ENCODE measurements around the gene OSCP1.

Gene OSCP1

DNA sequence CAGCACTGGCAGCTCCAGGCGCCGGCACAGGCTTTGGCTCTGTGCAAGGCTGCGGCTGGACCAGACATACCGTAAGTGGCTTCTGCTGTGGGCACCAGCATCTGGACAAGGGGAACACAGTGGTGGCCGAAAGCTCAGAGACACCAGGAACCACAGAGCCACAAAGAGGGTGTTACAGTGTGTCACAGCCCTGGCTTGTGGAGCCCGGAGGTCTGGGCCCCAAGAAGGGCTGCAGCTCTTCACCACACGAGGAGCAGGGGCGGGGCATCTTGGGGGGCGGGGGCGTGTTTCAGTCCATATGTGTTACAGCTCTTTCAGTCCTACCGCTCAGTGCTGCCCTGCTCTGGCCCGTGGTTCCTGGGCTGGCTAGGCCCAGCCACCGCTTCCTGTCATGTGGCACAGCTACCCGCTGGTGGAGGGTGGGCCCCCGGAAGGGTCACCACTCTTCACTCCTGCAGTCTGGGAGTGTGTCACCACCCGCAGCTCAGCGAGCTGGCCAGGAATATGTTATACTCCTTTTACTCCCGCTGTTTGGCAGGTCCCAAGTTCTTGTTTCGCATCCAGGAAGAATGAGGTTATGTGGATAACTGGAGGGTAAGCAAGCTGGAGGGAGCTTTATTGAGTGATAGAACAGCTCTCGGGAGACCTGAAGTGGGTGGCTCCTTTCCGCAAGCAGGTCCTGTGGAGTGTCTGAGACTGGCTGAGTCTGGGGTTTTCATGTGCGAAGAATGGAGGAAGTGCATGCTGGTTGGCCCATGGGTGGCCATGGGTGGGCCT, 49.2 kb downstream of the OSCP1 start:
- peak; percentile 40 for DNase-seq

DNA sequence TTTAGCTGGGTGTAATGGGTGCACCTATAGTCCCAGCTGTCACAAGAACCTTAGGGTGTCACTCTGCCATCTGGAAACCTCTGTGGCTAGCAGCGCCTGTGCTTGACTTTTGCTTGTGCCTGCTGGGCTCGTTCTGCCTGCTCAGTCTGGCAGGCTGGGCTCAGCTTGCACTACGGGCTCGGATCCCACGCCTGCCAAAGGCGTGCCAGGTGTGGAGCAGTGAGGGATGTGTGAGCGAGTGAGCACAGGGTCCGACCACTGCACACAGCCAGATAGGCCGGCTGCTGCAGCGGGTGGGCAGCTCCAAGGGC, 49.8 kb downstream of the OSCP1 start:
- DNase-seq = no peak

- no peak for DNase-seq
These were observed 51.8 kb downstream of the OSCP1 start for GRCh38 chr1:36398370-36398977.

DNA sequence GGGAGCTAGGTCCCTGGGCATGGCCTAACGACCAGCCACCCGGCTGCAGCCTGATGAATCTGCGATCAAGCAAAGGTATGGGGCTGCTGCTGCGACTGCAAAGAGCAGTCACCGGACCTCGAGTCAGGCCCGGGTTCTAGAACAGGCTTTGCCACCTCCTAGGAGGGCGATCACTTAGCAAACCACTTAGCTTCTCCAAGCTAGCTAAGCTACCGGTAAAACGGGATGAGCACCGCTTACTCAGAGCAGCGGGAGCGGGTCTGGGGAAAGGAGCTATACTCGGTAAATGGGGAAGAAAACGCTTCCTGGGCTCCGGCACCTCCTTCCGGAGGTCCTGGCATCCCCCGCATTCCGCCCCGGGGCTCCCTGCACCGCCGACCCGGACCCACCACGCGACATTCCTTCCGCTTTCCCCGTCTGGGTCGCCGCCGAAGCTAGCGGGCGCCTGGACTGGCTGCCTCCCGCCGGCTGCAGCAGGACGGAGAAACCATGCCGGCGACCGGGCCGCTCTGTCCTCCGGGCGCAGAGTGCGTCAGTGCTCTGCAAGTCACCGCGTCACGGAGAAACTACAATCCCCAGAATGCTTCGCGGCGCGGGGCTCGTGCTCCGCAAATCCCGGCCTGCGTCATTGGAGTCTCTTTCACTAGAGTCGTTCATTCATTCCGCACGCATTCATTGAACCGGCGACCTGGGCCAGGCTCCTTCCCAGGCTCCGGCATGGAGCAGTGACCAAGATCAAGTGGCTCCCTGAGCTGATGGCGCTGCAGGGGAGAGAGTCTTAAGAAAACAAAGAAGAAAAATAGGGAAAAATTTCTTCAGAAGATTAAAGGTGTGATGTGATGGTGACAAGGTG, 52.6 kb downstream of the OSCP1 start, which contains the start of gene LSM10:
LSM10 (minus strand) TSS at position 531 of the 853 bp plus-strand sequence. CDS start 3,779 bp downstream, outside the sequence.
- peak; percentile 92 for DNase-seq

DNA sequence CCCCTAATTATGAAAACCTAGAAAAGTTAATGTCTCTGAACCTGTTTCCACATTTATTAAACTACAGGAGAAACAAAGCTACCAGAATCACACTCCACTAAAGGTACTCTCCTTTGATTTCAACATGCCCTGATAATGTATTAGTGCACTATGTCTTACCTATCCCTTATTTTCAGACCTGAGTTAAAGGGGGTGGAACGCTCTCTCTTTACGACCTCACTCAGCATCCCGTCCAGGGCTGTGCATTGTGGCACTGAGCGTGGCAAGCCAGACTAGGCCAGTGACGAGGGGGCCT, 53.2 kb downstream of the OSCP1 start:
- DNase-seq = no peak

DNA sequence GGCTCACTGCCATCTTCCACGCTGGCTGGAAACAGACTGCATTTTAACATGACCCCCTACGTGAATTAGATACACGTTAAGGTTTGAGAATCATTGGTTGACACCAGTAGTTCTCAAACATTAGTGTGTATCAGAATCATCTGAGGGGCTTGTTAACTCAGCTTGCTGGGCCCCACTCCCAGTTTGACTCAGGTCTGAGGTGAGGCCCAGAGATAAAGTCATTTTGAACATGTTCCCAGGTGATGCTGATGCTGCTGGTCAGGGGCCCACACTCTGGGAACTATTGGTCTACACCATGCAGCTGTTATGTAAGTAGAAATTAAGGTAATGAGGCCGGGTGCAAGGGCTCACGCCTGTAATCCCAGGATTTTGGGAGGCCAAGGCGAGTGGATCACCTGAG, 53.9 kb downstream of the OSCP1 start:
- DNase-seq = no peak

- DNase-seq = no peak
These were observed 56.6 kb downstream of the OSCP1 start for GRCh38 chr1:36393686-36394085.

DNA sequence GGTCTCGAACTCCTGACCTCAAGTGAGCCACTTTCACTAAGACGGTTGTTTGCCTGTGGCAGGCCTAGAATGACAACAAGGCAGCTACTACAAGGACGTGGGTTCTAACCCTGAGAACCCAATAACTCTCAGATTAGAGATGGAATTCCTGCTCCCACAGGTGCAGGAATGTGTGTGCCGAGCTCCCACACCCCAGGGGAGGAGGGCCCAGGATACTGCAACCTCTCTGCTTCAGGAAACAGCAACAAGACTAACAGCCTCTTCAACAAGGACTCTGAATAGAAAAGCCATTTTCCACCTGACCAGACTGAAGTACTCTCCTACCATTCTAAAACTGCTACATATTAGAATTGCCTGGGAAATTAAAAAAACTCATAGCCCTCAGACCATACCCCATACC, 57.4 kb downstream of the OSCP1 start:
- DNase-seq = no peak

DNA sequence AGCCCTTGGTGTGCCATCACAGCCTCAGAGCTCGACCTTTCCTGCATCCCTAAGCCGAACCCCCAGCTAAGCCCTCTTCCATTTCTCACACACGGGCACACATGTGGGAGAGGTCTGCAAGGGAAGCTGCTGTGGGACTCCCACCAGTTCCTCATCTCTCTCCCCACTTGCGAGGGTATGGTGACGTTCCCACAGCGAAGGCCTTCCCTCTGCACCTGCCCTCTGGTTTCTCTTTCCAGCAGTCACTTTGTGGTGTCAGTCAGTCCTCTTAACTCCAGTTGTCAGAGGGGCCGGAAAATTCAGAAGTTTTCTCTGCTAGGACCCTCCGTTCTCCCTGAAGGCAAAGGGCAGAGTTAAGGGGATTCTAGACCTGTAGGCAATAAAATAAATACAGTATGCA, 59.0 kb downstream of the OSCP1 start:
- DNase-seq = no peak

- no peak for DNase-seq
These were observed 59.8 kb downstream of the OSCP1 start for GRCh38 chr1:36390411-36390810.

DNA sequence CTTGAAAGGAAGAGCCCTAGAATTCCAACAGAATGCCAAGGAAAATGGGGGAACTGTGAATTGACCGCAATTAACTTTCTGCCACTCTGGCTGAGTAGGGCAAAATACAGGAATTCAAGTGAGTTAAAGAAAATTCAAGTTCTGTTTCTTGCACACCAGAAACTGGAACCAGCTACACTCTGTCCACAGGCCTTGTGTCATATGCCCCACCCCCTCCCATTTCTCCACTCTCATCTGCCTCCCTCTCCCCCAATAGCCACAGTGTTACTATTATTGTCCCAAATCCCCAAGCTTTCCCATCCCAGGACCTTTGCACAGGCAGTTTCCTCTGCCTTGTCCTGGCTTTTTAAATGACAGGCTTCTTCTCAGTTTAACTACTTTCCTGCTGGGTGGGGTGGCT, 60.3 kb downstream of the OSCP1 start:
- no peak for DNase-seq

DNA sequence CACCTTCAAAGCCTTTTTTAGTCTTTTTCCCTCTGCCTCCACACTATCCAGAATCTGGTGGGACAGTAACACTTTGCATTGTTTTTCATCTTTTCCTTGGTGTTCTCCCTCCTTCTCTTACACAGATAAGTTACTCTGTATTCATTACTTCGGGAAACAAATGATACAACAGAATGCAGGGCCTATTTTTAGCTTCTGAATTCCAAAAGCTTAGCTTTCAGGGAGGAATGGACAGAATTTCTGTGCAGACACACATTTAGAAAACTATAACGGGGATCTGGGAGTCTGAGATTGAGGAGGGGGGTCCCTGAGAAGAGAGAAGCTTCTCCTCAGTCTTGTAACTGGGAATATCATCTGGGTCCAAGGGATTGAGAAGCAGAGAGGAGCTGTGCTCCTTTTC, 61.0 kb downstream of the OSCP1 start:
- DNase-seq = no peak

DNA sequence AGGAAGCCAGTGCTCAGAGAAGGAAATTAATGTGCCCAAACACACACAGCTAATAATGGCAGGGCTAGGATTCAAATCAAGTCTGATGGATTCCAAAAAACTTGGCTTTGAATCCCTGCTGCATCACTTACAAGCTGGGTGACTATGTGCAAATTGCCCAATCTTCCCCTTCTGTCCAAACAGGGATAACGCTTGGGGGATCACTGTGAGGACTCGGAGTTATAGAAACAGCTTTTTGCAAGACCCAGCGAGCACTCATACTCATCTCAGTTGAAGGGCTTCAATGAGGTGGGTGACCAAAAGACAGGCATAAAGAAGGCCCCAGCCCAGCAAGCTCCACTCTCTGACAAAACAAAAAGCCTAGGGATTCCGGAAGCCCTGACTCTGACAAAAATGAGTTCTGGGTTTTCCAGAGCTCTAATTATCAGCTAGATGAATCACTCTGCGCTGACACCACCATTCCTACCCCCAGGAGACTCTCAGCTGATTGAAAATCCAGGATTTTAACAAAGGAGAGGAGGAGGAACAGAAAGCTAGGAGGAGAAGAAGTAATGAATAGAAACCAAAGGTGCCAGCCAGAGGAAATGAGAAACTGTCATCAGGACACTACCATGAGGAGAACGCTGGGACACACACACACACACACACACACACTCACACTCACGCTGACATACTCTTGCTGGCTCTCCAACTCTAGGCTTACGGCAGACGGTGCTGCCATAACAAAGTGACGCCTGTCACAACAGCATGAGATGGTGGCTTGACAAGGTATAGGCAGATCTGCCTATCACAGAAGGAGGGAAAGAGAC, 62.9 kb downstream of the OSCP1 start:
- DNase-seq = no peak

- peak; percentile 96 for DNase-seq
These were observed 63.7 kb downstream of the OSCP1 start for GRCh38 chr1:36386265-36387140.

DNA sequence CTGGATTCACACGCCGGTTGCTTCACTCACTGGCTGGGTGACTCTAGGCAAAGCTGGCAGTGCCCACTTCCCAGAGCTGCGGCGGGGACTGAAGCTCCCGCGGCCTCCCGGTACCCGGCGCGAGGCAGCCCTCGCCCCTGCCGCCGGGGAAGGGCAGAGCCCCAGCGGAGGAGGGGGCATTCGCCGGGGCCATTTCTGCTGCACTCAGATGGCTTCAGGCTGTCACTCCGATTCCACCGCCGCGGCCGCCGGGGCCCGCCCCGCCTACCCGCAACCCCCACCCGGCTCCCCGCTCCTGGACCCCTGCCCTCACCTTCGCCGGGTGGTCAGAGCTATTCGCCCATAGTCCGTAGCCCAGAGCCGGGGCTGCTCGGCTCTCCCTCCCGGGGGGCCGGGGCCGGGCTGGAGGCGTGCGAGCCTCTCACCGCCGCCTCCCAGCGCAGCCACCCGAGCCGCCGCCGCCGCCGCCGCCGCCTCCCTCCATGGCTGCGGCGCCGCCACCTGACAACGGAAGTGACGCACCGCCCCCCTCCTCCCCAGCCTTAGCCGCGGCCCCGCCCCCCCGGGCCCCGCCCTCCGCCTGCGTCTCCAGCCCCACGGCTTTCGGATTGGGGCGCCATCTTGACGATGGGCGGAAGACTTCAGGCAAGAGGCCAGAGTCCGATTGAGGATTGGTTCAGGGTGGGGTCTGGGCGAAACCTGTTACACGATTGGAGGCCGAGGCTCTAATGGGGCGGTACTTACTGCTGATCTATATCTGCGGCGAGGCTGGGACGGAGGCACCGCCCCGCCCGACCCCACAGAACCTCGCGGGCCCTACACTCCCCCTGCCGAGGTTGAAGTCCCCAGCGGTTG, 64.6 kb downstream of the OSCP1 start, which contains the start of gene STK40:
STK40 (minus strand) TSS at position 515 of the 855 bp plus-strand sequence. CDS start 24,592 bp downstream, outside the sequence.
- peak; percentile 92 for DNase-seq

GRCh38 chr1:36384542-36385409, 65.5 kb downstream of the OSCP1 start:
- peak; percentile 40 for DNase-seq

DNA sequence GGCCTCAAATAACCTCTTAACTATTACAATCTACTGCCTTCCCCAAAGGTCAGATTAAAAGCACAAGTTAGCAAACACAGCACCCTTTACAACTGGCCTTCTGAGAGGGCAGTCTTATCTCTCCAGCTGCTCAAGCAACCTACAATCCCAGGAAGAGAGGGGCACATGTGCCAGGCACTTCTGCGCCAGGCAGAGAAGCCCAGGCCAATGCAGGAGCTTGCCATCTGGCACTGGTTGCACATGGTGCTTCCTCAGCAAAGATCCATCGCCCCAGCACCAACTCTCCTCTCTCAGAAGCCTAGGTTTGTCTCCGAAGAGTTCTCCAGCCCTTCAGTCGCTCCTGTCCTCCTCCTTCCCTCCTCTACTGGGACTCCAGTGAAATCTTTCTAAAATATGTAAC, 67.0 kb downstream of the OSCP1 start:
- no peak for DNase-seq

GRCh38 chr1:36382669-36383068, 67.6 kb downstream of the OSCP1 start:
- DNase-seq = no peak

DNA sequence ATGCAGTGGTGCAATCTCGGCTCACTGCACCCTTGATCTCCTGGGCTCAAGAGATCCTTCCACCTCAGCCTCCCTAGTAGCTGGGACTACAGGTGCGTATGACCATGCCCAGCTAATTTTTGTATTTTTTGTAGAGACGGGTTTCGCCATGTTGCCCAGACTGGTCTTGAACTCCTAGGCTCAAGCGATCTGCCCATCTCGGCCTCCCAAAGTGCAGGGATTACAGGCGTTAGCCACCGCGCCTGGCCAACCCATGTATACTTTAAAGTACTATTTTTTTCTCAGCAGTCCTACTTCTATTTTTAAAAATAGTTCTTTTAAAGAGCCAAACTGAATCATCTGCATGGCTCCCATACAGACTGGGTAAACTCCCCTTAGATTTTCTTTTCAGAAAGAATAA, 68.0 kb downstream of the OSCP1 start:
- DNase-seq = no peak

- no peak for DNase-seq
These were observed 68.8 kb downstream of the OSCP1 start for GRCh38 chr1:36381405-36381804.
